Retinal pigment epithelial cell (primary cell): ENCODE data around the gene GALNT9.

Experiments
- DNase-seq: peaks from one replicate; pipeline ENCODE4 v3.0.0-alpha.2; 2010; ENCODE audit warnings: low read depth
- H3K4me3 ChIP-seq: 2 replicates; pipeline ENCODE4 v1.5.1; 2011; ENCODE audit warnings: mild to moderate bottlenecking, low read length, control low read depth, moderate library complexity
- TF ChIP-seq, protein P1 (sequence below): conservative IDR thresholded peaks from 2 replicates; pipeline ENCODE4 v1.5.1; 2011; ENCODE audit warnings: low read depth, low read length, control low read depth, inconsistent platforms

GALNT9 gene

DNA sequence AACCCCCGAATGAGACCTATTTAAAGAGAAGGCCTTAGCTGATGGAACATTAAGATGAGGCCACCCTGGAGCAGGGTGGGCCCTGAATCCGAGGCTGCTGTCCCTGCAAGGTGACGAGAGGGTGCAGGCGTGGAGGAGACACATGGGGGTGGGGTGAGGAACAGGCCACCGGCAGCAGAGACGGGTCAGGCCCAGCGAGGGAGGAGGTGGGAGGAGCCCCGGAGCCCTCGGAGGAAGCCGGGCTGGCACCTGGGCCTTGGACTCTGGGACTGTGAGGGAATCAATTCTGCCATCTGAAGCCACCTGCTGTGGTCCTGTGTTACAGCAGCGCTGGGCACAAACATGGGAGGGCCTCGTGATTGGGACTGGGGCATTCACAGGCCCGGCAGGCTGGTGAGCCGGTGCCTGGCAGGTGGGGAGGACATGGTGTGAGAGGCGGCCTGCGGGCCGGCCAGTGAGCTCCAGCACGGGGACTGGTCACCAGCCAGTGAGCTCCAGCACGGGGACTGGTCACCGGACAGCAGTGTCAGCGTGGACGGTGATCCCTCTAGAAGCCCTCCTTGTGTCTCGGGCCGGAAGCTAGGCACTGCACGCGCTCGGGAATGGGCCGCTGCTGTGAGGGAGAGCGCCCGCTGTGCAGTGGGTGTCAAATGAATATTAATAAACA is 138.4 kb downstream of the GALNT9 start:
- no peak overlapping the region for H3K4me3 ChIP-seq
- DNase-seq, result no peak
- TF ChIP-seq, protein P1, sequence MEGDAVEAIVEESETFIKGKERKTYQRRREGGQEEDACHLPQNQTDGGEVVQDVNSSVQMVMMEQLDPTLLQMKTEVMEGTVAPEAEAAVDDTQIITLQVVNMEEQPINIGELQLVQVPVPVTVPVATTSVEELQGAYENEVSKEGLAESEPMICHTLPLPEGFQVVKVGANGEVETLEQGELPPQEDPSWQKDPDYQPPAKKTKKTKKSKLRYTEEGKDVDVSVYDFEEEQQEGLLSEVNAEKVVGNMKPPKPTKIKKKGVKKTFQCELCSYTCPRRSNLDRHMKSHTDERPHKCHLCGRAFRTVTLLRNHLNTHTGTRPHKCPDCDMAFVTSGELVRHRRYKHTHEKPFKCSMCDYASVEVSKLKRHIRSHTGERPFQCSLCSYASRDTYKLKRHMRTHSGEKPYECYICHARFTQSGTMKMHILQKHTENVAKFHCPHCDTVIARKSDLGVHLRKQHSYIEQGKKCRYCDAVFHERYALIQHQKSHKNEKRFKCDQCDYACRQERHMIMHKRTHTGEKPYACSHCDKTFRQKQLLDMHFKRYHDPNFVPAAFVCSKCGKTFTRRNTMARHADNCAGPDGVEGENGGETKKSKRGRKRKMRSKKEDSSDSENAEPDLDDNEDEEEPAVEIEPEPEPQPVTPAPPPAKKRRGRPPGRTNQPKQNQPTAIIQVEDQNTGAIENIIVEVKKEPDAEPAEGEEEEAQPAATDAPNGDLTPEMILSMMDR, result no peak

DNA sequence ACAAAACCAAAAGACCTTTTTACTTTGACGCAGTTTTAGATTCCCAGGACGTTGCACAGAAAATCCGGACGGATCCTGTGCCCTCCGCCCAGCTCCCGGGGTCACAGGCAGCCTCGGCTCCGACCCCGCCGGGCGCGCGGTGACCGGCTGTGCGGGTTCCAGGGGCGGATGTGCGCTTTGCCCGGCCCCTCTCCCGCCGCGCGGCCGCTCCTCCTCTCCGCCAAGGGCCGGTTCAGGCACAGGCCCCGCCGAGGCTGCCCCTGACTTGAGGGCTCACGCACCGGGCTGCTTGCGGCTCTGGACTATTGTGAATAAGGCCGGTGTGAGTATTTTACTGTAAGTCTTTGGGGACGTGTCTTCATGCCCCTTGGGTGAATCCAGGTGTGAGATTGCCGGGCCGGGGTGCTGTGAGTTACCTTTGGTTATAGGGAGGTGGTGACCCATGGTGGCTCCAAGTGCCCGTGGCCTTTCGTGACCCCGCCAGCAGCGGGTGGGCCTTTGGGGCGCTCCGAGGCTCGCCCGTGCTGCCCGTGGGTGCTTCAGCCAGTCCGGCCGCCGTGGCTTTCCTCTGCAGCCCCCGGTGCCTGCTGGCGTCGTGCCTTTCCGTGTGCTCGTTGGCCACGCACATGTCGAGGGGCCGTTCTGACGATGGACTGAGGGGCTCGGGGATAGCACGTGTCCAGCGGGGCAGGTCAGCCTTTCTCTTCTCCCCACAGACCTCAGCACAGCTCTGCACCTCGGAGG is 139.2 kb downstream of the GALNT9 start:
- no peak for DNase-seq
- peak overlapping the region; percentile 53 for H3K4me3 ChIP-seq
- TF ChIP-seq, protein P1, result no peak

DNA sequence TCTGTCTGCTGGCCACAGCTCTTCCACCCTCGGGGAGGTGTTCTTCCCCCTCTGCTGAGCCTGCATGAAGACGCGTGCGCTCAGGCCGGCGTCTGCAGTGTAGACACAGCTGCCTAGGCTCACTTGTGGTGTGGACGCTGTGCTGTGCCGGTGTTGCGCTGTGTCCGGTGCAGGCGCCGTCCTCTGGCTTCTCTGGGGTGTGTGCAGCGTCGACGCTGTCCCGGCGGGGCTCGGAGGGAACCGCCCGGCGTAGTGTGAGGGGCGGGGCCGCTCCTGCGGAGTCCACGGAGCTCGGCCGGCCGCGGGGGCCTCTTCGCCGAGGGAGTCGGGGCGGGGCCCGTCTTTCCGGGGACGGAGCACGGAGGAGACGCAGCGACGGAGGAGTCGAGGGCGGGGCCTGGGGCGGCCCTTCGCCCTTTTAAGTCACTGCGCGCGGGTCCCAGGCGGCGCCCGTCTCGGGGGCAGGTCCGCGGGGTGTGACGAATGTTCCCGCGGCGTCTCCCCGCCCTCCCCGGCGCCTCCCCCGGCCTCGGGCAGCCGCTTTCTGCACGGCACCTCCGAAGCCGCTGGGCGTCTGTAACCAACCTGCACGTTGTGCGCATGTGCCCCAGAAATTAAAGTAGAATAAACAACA is 139.9 kb downstream of the GALNT9 start:
- TF ChIP-seq, protein P1, result no peak
- peak overlapping the region; percentile 53 for H3K4me3 ChIP-seq
- peak; percentile 29 for DNase-seq

DNA sequence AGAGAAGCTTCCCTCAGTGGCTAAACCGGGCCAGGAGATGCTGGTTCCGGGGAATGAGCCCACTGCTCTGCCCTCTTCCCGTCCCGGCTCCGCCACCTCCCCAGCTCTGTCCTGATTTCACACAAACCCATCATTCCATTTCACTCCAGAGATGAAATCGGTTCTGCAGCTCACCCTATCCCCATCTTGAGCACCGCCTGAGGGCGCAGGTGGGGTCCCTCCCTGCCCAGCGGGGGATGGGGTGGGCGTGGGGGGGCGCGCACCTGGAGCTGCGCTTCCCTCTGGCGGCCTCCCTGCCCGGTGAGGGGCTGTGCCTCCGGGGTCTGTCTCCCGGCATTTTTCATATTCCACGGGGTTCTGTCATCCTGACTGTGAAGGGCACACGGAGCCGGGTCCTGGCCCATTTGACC is 140.5 kb downstream of the GALNT9 start:
- TF ChIP-seq, protein P1, result no peak

DNA sequence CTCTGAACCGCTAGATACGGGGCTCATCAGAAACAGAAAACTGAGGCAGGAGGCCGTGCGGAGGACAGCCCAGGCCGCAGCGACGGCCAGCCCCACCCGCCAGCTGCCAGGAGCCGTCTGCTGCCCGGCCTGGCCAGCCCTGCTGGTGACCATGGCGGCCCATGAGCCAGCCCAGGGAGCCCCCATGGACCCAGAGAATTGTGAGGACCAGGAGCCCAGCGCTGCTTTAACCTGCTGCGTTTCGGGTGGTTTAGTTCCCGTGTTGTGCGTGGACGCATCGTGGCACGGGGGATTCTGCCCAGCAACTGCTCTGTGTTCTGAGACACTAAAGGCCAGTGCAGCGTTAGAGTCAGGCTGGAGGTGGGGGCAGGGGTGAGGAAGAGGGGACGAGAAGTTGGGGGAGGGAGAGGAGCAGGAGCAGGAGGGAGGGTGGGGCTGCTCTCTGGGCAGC is 140.9 kb downstream of the GALNT9 start:
- no peak for DNase-seq
- H3K4me3 ChIP-seq, result no peak overlapping the region
- TF ChIP-seq, protein P1, result no peak

More for the DNA sequence above, 140.5 kb downstream of the GALNT9 start:
- DNase-seq, result no peak
- H3K4me3 ChIP-seq, result peak overlapping the region; percentile 53

DNA sequence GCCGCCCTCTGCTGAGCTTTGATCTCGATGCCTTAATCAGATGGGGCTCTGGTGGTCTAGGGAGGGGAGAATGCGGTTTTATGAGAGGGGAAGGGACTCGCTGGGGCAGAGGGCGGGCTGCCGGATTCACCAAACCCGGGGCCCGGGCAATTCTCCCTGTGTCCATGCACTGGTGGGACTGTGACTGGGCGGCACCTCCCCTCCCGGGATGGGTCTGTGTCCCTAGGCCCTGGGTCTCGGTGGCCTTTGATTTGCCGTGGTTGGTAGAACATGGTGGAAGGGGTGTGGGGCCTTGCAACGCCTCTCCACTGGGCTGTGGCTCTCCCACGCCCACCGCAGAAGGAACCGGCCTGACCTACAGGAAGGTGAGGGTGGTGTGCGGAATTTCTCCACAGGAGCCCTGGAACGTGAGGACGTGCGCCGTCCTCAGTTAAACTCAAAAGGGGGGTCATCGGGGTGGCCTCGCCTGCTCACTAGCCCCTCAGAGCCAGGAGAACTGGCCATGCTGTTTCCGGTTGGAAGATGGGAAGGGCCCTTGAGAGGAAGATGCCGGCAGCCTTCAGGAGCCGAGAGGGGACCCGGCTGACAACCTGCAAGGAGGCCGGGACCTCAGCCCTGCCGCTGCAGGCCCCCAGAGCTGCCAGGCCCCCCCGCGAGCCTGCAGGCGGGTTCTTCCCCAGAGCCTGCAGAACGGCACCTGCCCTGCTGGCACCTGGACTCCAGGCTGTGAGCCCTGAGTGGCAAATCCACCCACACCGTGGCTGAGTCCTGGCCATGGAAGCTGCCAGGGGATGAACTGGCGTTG is 141.5 kb downstream of the GALNT9 start:
- no peak for DNase-seq
- TF ChIP-seq, protein P1, result no peak
- H3K4me3 ChIP-seq, result no peak overlapping the region
